Stimulated activated CD4-positive, alpha-beta T cell treated with anti-CD3 and anti-CD28 coated beads, Interleukin-2, amount 100 ng/mL, for 4 hours (primary cell): ENCODE results near the gene BTBD8.

Experiments used
- DNase-seq: peaks from one replicate; pipeline ENCODE4 v3.0.0-alpha.2; 2020; ENCODE audit warnings: low read depth

Gene BTBD8

GRCh38 chr1:92192246-92192645 is 112.1 kb downstream of the BTBD8 start:
- DNase-seq: no peak

- no peak for DNase-seq
Measured at GRCh38 chr1:92194511-92194910, 114.4 kb downstream of the BTBD8 start.

GRCh38 chr1:92201973-92202372 is 121.8 kb downstream of the BTBD8 start:
- DNase-seq: no peak

- no peak for DNase-seq
Measured at GRCh38 chr1:92203105-92203504, 123.0 kb downstream of the BTBD8 start.

GRCh38 chr1:92210701-92211100 is 130.6 kb downstream of the BTBD8 start:
- no peak for DNase-seq

- DNase-seq: no peak
Measured at GRCh38 chr1:92211166-92211565, 131.0 kb downstream of the BTBD8 start.

GRCh38 chr1:92217721-92218120 is 137.6 kb downstream of the BTBD8 start, which contains the start of gene C1orf146:
Gene C1orf146 (plus strand): TSS chr1:92217915. CDS start chr1:92231421, 13,506 bp downstream.
- no peak for DNase-seq

- no peak for DNase-seq
Measured at GRCh38 chr1:92218559-92218958, 138.4 kb downstream of the BTBD8 start.

- no peak for DNase-seq
Measured at GRCh38 chr1:92219028-92219427, 138.9 kb downstream of the BTBD8 start.

- DNase-seq: no peak
Measured at GRCh38 chr1:92228401-92228800, 148.3 kb downstream of the BTBD8 start.

- no peak for DNase-seq
Measured at GRCh38 chr1:92230736-92231135, 150.6 kb downstream of the BTBD8 start.
